ENCODE results near the gene ZFAND3. TPM values are rescaled to one million over a fixed set of nuclear protein-coding genes. Genes with fewer than 3 reads are reported as not detected.

The ZFAND3 gene
- total and polyA plus RNA-seq, 2 donors (not counting 3 experiments of a cell fraction or from before 2014, with no cell fraction given), result 15.4 to 54.2 TPM

GRCh38 chr6:37938909-37939308, 119.4 kb downstream of the ZFAND3 start:
- Histone ChIP-seq H3K9me1 (replicated peaks; ENCODE audit: control insufficient read depth, extremely low read depth, insufficient read depth, low read length) (no peaks in the 10 kb centered on the region), H3K9ac (replicated peaks; ENCODE audit: extremely low read depth, insufficient read depth, low read length) (no peak overlapping the region), H3K27me3 (ENCODE audit: control insufficient read depth in 2 of 2, insufficient read depth in 2 of 2, low read length in 2 of 2) (no peaks in the 10 kb centered on the region), H3K36me3 (ENCODE audit: control insufficient read depth in 2 of 2, extremely low read depth in 1 of 2, insufficient read depth in 2 of 2, low read length in 2 of 2) (no peaks in the 10 kb centered on the region), H4K20me1 (replicated peaks; ENCODE audit: control insufficient read depth, extremely low read depth, insufficient read depth, low read length) (peaks cover 20% of the 10 kb centered on the region), H3K4me1 (ENCODE audit: control insufficient read depth, extremely low read depth, insufficient read depth, low read length) (peaks cover 14% of the 10 kb centered on the region), H3K4me3 (replicated peaks in 1 of 3; ENCODE audit: insufficient read depth in 1 of 3, low read depth in 1 of 3, low read length in 3 of 3) (no peak overlapping the region), H3K9me3 (replicated peaks; ENCODE audit: control insufficient read depth, insufficient read depth, low read length) (no peaks in the 10 kb centered on the region), H3K27ac (ENCODE audit: insufficient read depth, low read depth, low read length) (no peak overlapping the region), H3K79me2 (ENCODE audit: control insufficient read depth, insufficient read depth, low read length) (peaks cover 74% of the 10 kb centered on the region), H3K4me2 (ENCODE audit: insufficient read depth, low read length) (no peak overlapping the region), H2AFZ (ENCODE audit: low read depth, low read length) (no peak overlapping the region)
- CTCF ChIA-PET, result interaction anchor here (1.4 kb wide), 1 partner anchor 10 kb away, joined by 4 read pairs; no protein-coding TSS in a partner anchor
- FAIRE-seq (no peak), DNase-seq (ENCODE audit: low read depth, low spot score) (no peak)
- dilution Hi-C loops (cut with MboI; ENCODE audit: extremely low pct_ligation_motif_present, low sequenced_read_pairs), result no loop called here
- intact Hi-C loops (cut with micrococcal nuclease), result no loop called here
- no TSS peak for BruUV-seq (replicated peaks)
- POLR2A ChIA-PET, result no interaction called here
- TF ChIP-seq JUN (IDR thresholded peaks at IDR 0.05; ENCODE audit: borderline replicate concordance, insufficient read depth, insufficient read length, low read depth), result no peak
- TF ChIP-seq EZH2 (IDR thresholded peaks at IDR 0.05; ENCODE audit: borderline replicate concordance, low read depth, low read length, severe bottlenecking), result no peak
- no peak for TF ChIP-seq GATA2 (IDR thresholded peaks at IDR 0.05; ENCODE audit: insufficient read depth, insufficient read length, low read depth, low read length)
- no peak for TF ChIP-seq CTCF (IDR thresholded peaks at IDR 0.05; ENCODE audit: extremely low read depth in 1 of 2, insufficient read depth in 1 of 2, low read depth in 1 of 2, low read length in 2 of 2)
- no peak for TF ChIP-seq FOS (IDR thresholded peaks at IDR 0.05; ENCODE audit: borderline replicate concordance, insufficient read depth, low read length)
- no peak for TF ChIP-seq POLR2A (IDR thresholded peaks at IDR 0.05; ENCODE audit: low read depth, low read length)
- no peak for TF ChIP-seq MYC (IDR thresholded peaks at IDR 0.05; ENCODE audit: low read depth, low read length)
- no peak for TF ChIP-seq POLR2AphosphoS5 (IDR thresholded peaks at IDR 0.05; ENCODE audit: insufficient read depth, low read depth, low read length)
- TF ChIP-seq MAX (IDR thresholded peaks at IDR 0.05; ENCODE audit: insufficient read depth, insufficient read length), result no peak
